NCI-H1417 treated with DMSO at 0.1 percent for 48 hours (cell line): ENCODE measurements around the gene PDE4A.

Experiments used
- DNase-seq: peaks from one replicate; lab custom pipeline; 2025; lab: John Stamatoyannopoulos, UW

The PDE4A gene

GRCh38 chr19:10510301-10510802, 90.0 kb downstream of the PDE4A start:
- DNase-seq = no peak

- DNase-seq = no peak
Observed at GRCh38 chr19:10513223-10513622, 92.9 kb downstream of the PDE4A start.

- DNase-seq = no peak
Observed at GRCh38 chr19:10514211-10515145, 94.1 kb downstream of the PDE4A start.

GRCh38 chr19:10516064-10516385, 95.7 kb downstream of the PDE4A start:
- no peak for DNase-seq

GRCh38 chr19:10516671-10517286, 96.4 kb downstream of the PDE4A start:
- DNase-seq = no peak

GRCh38 chr19:10517361-10517759, 97.0 kb downstream of the PDE4A start, which contains the start of gene S1PR5:
Gene S1PR5 (minus strand): TSS chr19:10517447. CDS start chr19:10515011, 2,436 bp downstream.
- no peak for DNase-seq

GRCh38 chr19:10517760-10518443, 97.6 kb downstream of the PDE4A start:
- no peak for DNase-seq

- no peak for DNase-seq
Observed at GRCh38 chr19:10518444-10519361, 98.4 kb downstream of the PDE4A start.
